K562 (cell line): Measurements from ENCODE around the gene BRF1. TPM values are rescaled to one million over a fixed set of nuclear protein-coding genes. Genes with fewer than 3 reads are reported as not detected.

Experiments
- ATAC-seq: fragments of 200-7000 bp; cut with Tn5 transposase; 3 replicates; pipeline ENCODE4 v1.9.1; 2020; ENCODE audit warnings: moderate library complexity
- BruUV-seq: library from RNA; stranded (reverse); fragments of 400-500 nt; replicated peaks from 2 replicates; lab custom pipeline; 2021; lab: Mats Ljungman, UMichigan
- CTCF ChIA-PET: fragments of 300-600 bp; formaldehyde crosslinking; extraction: SDS; loops from one replicate; lab custom pipeline; 2021; ENCODE audit warnings: low intra/inter-chr PET ratio; lab: Yijun Ruan, JAX
- POLR2A ChIA-PET: fragments of 300-600, 350-650 bp; sonication (Branson Sonifier 250); formaldehyde crosslinking; extraction: SDS; loops from one replicate; lab custom pipeline; 2021; ENCODE audit warnings: antibody characterized with exemption, inconsistent platforms; lab: Yijun Ruan, JAX
- DNase-seq, 4 experiments: peaks; one replicate each; pipeline versions ENCODE4 v3.0.0 to v3.0.0-alpha.2; 2011 to 2018; ENCODE audit warnings: low spot score in 3 of 4, mixed read lengths in 3 of 4; ENCODE audit errors: extremely low read depth in 1 of 4
- FAIRE-seq: peaks from 2 replicates; lab custom pipeline; 2011; peaks lifted over from hg19 to GRCh38; lab: Jason Lieb, UNC
- H2AFZ ChIP-seq: 2 replicates; pipeline ENCODE4 v1.6.0; 2011; ENCODE audit warnings: low read depth, low read length, control low read depth, inconsistent platforms
- H3K27ac ChIP-seq: fragments of 200-600 bp; 3 replicates; pipeline ENCODE4 v1.8.0; 2011; ENCODE audit warnings: low read depth, mild to moderate bottlenecking, control low read depth, inconsistent platforms, low read length, moderate library complexity, mixed read lengths; ENCODE audit errors: extremely low read depth
- H3K27me3 ChIP-seq, 2 experiments: fragments of 300-600 bp in 1 of 2; 2 replicates in 1 of 2; 3 replicates in 1 of 2; pipeline versions ENCODE4 v1.6.0 to v1.8.0; 2011; ENCODE audit warnings: inconsistent platforms in 2 of 2, low read length in 2 of 2, mild to moderate bottlenecking in 1 of 2, mixed read lengths in 1 of 2, moderate library complexity in 1 of 2; ENCODE audit not compliant: control insufficient read depth in 2 of 2, insufficient read depth in 2 of 2
- H3K36me3 ChIP-seq: fragments of 300-600 bp; 3 replicates; pipeline ENCODE4 v1.8.0; 2011; ENCODE audit warnings: mild to moderate bottlenecking, low read length, inconsistent platforms; ENCODE audit not compliant: control insufficient read depth, insufficient read depth
- H3K4me1 ChIP-seq, 2 experiments: fragments of 200-600 bp in 1 of 2; replicated peaks in 1 of 2; 2 replicates in 1 of 2; 3 replicates in 1 of 2; pipeline versions ENCODE4 v1.5.1 to v1.8.0; 2011; ENCODE audit warnings: inconsistent platforms in 2 of 2, low read length in 2 of 2, mild to moderate bottlenecking in 1 of 2, mixed read lengths in 1 of 2, moderate library complexity in 1 of 2; ENCODE audit not compliant: control insufficient read depth in 2 of 2, insufficient read depth in 2 of 2
- H3K4me2 ChIP-seq: 2 replicates; pipeline ENCODE4 v1.6.1; 2011; ENCODE audit warnings: low read length, control low read depth, inconsistent platforms, mixed read lengths; ENCODE audit not compliant: insufficient read depth
- H3K4me3 ChIP-seq: fragments of 200-600 bp; sonication (generic), shearing (Covaris generic); 2 replicates; pipeline ENCODE4 v1.5.1; 2016; ENCODE audit warnings: control low read depth, inconsistent platforms
- H3K79me2 ChIP-seq: fragments of 200-600 bp; 3 replicates; pipeline ENCODE4 v1.8.0; 2011; ENCODE audit warnings: low read length, inconsistent platforms; ENCODE audit not compliant: control insufficient read depth, insufficient read depth
- H3K9ac ChIP-seq, 2 experiments: 2 replicates each; pipeline versions ENCODE4 v1.6.0 to v1.6.1; 2011; ENCODE audit warnings: low read depth in 2 of 2, low read length in 2 of 2, control low read depth in 1 of 2, inconsistent platforms in 1 of 2, mild to moderate bottlenecking in 1 of 2, mixed read lengths in 1 of 2; ENCODE audit not compliant: insufficient read depth in 1 of 2
- H3K9me1 ChIP-seq: one replicate; pipeline ENCODE4 v1.6.0; 2011; ENCODE audit warnings: inconsistent platforms, mild to moderate bottlenecking, low read length, moderate library complexity; ENCODE audit not compliant: control insufficient read depth, insufficient read depth
- H3K9me3 ChIP-seq: replicated peaks from 2 replicates; pipeline ENCODE4 v1.5.1; 2011; ENCODE audit warnings: low read depth, low read length, inconsistent platforms; ENCODE audit not compliant: control insufficient read depth, insufficient read depth
- H4K20me1 ChIP-seq: replicated peaks from 2 replicates; pipeline ENCODE4 v1.6.1; 2011; ENCODE audit warnings: low read length, inconsistent platforms, mixed read lengths; ENCODE audit not compliant: control insufficient read depth, insufficient read depth
- MCM3 ChIP-seq: fragments of 450-650 bp; IDR thresholded peaks from 2 replicates; pipeline ENCODE4 v1.6.1; 2016
- MEF2A ChIP-seq: IDR thresholded peaks from 2 replicates; pipeline ENCODE4 v1.6.1; 2011; ENCODE audit warnings: low read depth, mild to moderate bottlenecking, low read length, moderate library complexity; ENCODE audit not compliant: control insufficient read depth
- NFATC3 ChIP-seq: fragments of 450-650 bp; IDR thresholded peaks from 2 replicates; pipeline ENCODE4 v1.6.1; 2017; ENCODE audit warnings: mild to moderate bottlenecking
- ZBTB1 ChIP-seq: sonication (generic); formaldehyde crosslinking; IDR thresholded peaks from 2 replicates; pipeline ENCODE4 v1.8.1; 2023; ENCODE audit warnings: missing genetic modification reagents, low read depth, mild to moderate bottlenecking, borderline replicate concordance
- ZNF644 ChIP-seq: fragments of 200-800 bp; sonication (Bioruptor generic); IDR thresholded peaks from 2 replicates; pipeline ENCODE4 v1.6.1; 2016; ENCODE audit warnings: low read depth, missing genetic modification characterization, missing compliant biosample characterization
- WGBS: fragments of 100-300 bp; shearing (Covaris generic); methylation state at CpG from one replicate; pipeline ENCODE4 v1.1.6; 2016; ENCODE audit warnings: low coverage, mixed read lengths; ENCODE audit not compliant: insufficient coverage; ENCODE audit errors: missing lambda C conversion rate; 5-methylcytosine and 5-hydroxymethylcytosine counted together
- in situ Hi-C: fragments of 300-500 bp; cut with MboI; formaldehyde crosslinking; loops from 4 replicates; pipeline ENCODE4 v1.15.0; 2018; ENCODE audit warnings: inconsistent platforms, mixed read lengths
- intact Hi-C: fragments of 100-400 bp; cut with micrococcal nuclease; formaldehyde crosslinking; loops from 2 replicates; pipeline ENCODE4 v1.14.2; 2022
- polyA plus RNA-seq, 8 experiments: library from polyadenylated mRNA; depleted of rRNA in 4 of 8; stranded (reverse) in 5 of 8; unstranded in 3 of 8; fragments of >200 nt; fragmentation: Nextera tagmentation in 2 of 8; fragmentation: Illumina TruSeq in 1 of 8; extraction: Ambion mirVana in 2 of 8; extraction: Trizol in 1 of 8; gene quantifications; 2 replicates each; pipeline versions ENCODE4 v1.2.1 to v1.2.3, GENCODE V29; 2011 to 2014; ENCODE audit warnings: inconsistent platforms in 1 of 8, missing spikeins in 1 of 8
- total RNA-seq, 7 experiments: library from RNA; depleted of rRNA in 6 of 7; stranded (reverse); fragments of >200 nt in 6 of 7; fragmentation: Illumina TruSeq in 2 of 7; extraction: Trizol in 2 of 7; gene quantifications; 2 replicates each; pipeline versions ENCODE4 v1.2.1 to v1.2.3, GENCODE V29; 2011 to 2021; ENCODE audit warnings: low replicate concordance in 1 of 7
- TF ChIP-seq, protein P1 (sequence below): fragments of 250-450 bp; sonication (Bioruptor Pico); IDR thresholded peaks from 2 replicates; pipeline ENCODE4 v1.5.0; 2022; ENCODE audit warnings: mild to moderate bottlenecking

The BRF1 gene
- total and polyA plus RNA-seq, 9 of the 15 experiments (the other 6 are each of a cell fraction or from before 2014, with no cell fraction given) = 0.14 to 24.6 (median 8.2) TPM

DNA sequence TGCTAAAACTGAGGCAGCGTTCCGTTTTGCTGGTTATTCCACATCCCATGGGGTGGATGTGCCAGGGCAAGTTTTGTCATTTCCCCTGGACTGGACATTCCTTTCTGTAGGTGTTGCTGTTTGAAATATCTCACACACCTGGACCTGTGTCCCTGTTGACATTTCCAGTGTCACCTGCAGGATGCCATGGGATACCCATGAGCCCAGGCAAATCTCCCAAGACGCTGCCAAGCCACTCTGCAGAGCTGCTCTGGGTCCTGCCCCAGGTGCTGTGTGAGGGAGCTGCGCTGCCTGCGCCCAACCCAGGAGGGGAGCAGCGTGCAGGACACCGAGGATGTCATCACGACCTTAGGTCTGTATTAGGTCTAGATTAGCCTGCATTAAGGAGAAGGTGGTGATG is 8.6 kb upstream of the BRF1 start:
- no peak for TF ChIP-seq NFATC3
- TF ChIP-seq ZBTB1 (CRISPR knock-in tag) = no peak
- TF ChIP-seq MEF2A = no peak
- TF ChIP-seq MCM3 = no peak
- TF ChIP-seq ZNF644 (tag) = no peak
- TF ChIP-seq, protein P1, sequence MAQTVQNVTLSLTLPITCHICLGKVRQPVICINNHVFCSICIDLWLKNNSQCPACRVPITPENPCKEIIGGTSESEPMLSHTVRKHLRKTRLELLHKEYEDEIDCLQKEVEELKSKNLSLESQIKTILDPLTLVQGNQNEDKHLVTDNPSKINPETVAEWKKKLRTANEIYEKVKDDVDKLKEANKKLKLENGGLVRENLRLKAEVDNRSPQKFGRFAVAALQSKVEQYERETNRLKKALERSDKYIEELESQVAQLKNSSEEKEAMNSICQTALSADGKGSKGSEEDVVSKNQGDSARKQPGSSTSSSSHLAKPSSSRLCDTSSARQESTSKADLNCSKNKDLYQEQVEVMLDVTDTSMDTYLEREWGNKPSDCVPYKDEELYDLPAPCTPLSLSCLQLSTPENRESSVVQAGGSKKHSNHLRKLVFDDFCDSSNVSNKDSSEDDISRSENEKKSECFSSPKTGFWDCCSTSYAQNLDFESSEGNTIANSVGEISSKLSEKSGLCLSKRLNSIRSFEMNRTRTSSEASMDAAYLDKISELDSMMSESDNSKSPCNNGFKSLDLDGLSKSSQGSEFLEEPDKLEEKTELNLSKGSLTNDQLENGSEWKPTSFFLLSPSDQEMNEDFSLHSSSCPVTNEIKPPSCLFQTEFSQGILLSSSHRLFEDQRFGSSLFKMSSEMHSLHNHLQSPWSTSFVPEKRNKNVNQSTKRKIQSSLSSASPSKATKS (CRISPR knock-in tag) = no peak
- intact Hi-C loops = no loop called here
- 15% methylated on average over 5 of the region's 8 CpGs for WGBS
- Histone ChIP-seq H3K9ac (no peak overlapping the region), H3K9me1 (no peaks in the 10 kb centered on the region), H3K79me2 (no peaks in the 10 kb centered on the region), H2AFZ (no peak overlapping the region), H3K27ac (no peak overlapping the region), H3K9me3 (peaks cover 2% of the 10 kb centered on the region; the same call in 1 of the 2 replicates), H3K4me2 (no peak overlapping the region), H3K27me3 (no peaks in the 10 kb centered on the region), H3K4me3 (no peak overlapping the region), H4K20me1 (no peaks in the 10 kb centered on the region), H3K36me3 (no peaks in the 10 kb centered on the region), H3K4me1 (peaks cover 0 to 21% of the 10 kb centered on the region in 2 experiments; a peak in 3 of 5 replicates)
- no peak for FAIRE-seq
- DNase-seq = no peak
- ChIA-PET POLR2A (interaction anchor here (0.6 kb wide), 1 partner anchor 315 kb away, joined by 3 read pairs; no protein-coding TSS in a partner anchor), CTCF (no interaction called here)
- in situ Hi-C loops = no loop called here
- ATAC-seq = no peak
- no TSS peak for BruUV-seq
